K562 (cell line): ENCODE data around the gene SLC4A5. TPM values are rescaled to one million over a fixed set of nuclear protein-coding genes. Genes with fewer than 3 reads are reported as not detected.
A peak's percentile ranks its signal among the peaks of the same experiment; 100 is the strongest.

Experiments
- ASH1L ChIP-seq: fragments of 450-650 bp; IDR thresholded peaks from 2 replicates; pipeline ENCODE4 v1.6.1; 2018; ENCODE audit warnings: borderline replicate concordance, mild to moderate bottlenecking, low read depth; ENCODE audit not compliant: partially characterized antibody
- ATF1 ChIP-seq, 2 experiments: fragments of 450-650 bp in 1 of 2; IDR thresholded peaks; 2 replicates each; pipeline ENCODE4 v1.6.1; 2016; ENCODE audit warnings: missing compliant biosample characterization in 1 of 2, missing genetic modification characterization in 1 of 2
- CREBBP ChIP-seq: IDR thresholded peaks from one replicate; pipeline ENCODE4 v1.6.1; 2012; ENCODE audit warnings: low read depth, mild to moderate bottlenecking, control low read depth, inconsistent platforms, low read length
- E2F3 ChIP-seq: fragments of 250-450 bp; sonication (Bioruptor Pico); IDR thresholded peaks from 2 replicates; pipeline ENCODE4 v1.4.0; 2020; ENCODE audit warnings: mild to moderate bottlenecking
- EP400 ChIP-seq: fragments of 450-650 bp; IDR thresholded peaks from 2 replicates; pipeline ENCODE4 v1.6.1; 2017; ENCODE audit warnings: antibody characterized with exemption, mild to moderate bottlenecking, moderate library complexity
- GATAD2A ChIP-seq: fragments of 450-650 bp; IDR thresholded peaks from 2 replicates; pipeline ENCODE4 v1.6.1; 2017
- GTF2E2 ChIP-seq: fragments of 200-800 bp; sonication (Bioruptor generic); IDR thresholded peaks from 2 replicates; pipeline ENCODE4 v1.6.1; 2016; ENCODE audit warnings: missing genetic modification characterization, missing compliant biosample characterization
- MAFK ChIP-seq: IDR thresholded peaks from 2 replicates; pipeline ENCODE4 v1.6.1; 2011; ENCODE audit warnings: low read length, improper control_type of control experiment
- MCM7 ChIP-seq, 2 experiments: fragments of 450-650 bp; IDR thresholded peaks; 2 replicates each; pipeline ENCODE4 v1.6.1; 2016 to 2018
- NFE2L1 ChIP-seq: fragments of 450-650 bp; IDR thresholded peaks from 2 replicates; pipeline ENCODE4 v1.6.1; 2016; ENCODE audit warnings: missing genetic modification characterization, low read depth, mild to moderate bottlenecking, missing compliant biosample characterization, moderate library complexity, borderline replicate concordance
- NFIX ChIP-seq: fragments of 250-450 bp; sonication (Bioruptor Pico); IDR thresholded peaks from 2 replicates; pipeline ENCODE4 v1.4.0; 2020; ENCODE audit warnings: low read depth, mild to moderate bottlenecking, moderate library complexity
- PHB ChIP-seq: fragments of 250-450 bp; sonication (Bioruptor Pico); IDR thresholded peaks from 2 replicates; pipeline ENCODE4 v1.5.0; 2021
- RAD51 ChIP-seq: fragments of 450-650 bp; IDR thresholded peaks from 2 replicates; pipeline ENCODE4 v1.7.1; 2016; ENCODE audit warnings: low read depth, mild to moderate bottlenecking, borderline replicate concordance
- XRCC4 ChIP-seq: IDR thresholded peaks from one replicate; pipeline ENCODE4 v1.6.1; 2011; ENCODE audit not compliant: insufficient read depth, insufficient read length; ENCODE audit errors: extremely low read depth
- ZNF121 ChIP-seq: sonication (generic); formaldehyde crosslinking; conservative IDR thresholded peaks from 2 replicates; pipeline ENCODE4 v1.8.0; 2022; ENCODE audit warnings: missing genetic modification reagents
- ZNF140 ChIP-seq: fragments of 250-450 bp; sonication (Bioruptor Pico); IDR thresholded peaks from 2 replicates; pipeline ENCODE4 v1.8.0; 2021; ENCODE audit warnings: moderate library complexity, mild to moderate bottlenecking, inconsistent platforms
- ZNF212 ChIP-seq: fragments of 450-650 bp; formaldehyde crosslinking; IDR thresholded peaks from 2 replicates; pipeline ENCODE4 v1.4.0; 2020; ENCODE audit warnings: mild to moderate bottlenecking
- ZNF217 ChIP-seq: sonication (generic); formaldehyde crosslinking; IDR thresholded peaks from 2 replicates; pipeline ENCODE4 v1.8.0; 2022; ENCODE audit warnings: mild to moderate bottlenecking, missing genetic modification reagents
- ZNF232 ChIP-seq: sonication (generic); formaldehyde crosslinking; IDR thresholded peaks from 2 replicates; pipeline ENCODE4 v1.8.0; 2022; ENCODE audit warnings: mild to moderate bottlenecking, missing genetic modification reagents
- ZNF324 ChIP-seq: fragments of 250-450 bp; sonication (Bioruptor Pico); IDR thresholded peaks from 2 replicates; pipeline ENCODE4 v1.4.0; 2020; ENCODE audit warnings: mild to moderate bottlenecking
- ZNF740 ChIP-seq, 3 experiments: fragments of 200-800 bp in 1 of 3; sonication (Bioruptor generic) in 1 of 3; sonication (generic) in 1 of 3; formaldehyde crosslinking in 1 of 3; IDR thresholded peaks; 2 replicates each; pipeline versions ENCODE4 v1.6.1 to v1.8.0; 2016 to 2022; ENCODE audit warnings: mild to moderate bottlenecking in 2 of 3, missing compliant biosample characterization in 2 of 3, missing genetic modification characterization in 2 of 3, missing genetic modification reagents in 1 of 3
- polyA plus RNA-seq, 8 experiments: library from polyadenylated mRNA; depleted of rRNA in 4 of 8; stranded (reverse) in 5 of 8; unstranded in 3 of 8; fragments of >200 nt; fragmentation: Nextera tagmentation in 2 of 8; fragmentation: Illumina TruSeq in 1 of 8; extraction: Ambion mirVana in 2 of 8; extraction: Trizol in 1 of 8; gene quantifications; 2 replicates each; pipeline versions ENCODE4 v1.2.1 to v1.2.3, GENCODE V29; 2011 to 2014; ENCODE audit warnings: inconsistent platforms in 1 of 8, missing spikeins in 1 of 8
- total RNA-seq, 7 experiments: library from RNA; depleted of rRNA in 6 of 7; stranded (reverse); fragments of >200 nt in 6 of 7; fragmentation: Illumina TruSeq in 2 of 7; extraction: Trizol in 2 of 7; gene quantifications; 2 replicates each; pipeline versions ENCODE4 v1.2.1 to v1.2.3, GENCODE V29; 2011 to 2021; ENCODE audit warnings: low replicate concordance in 1 of 7
- TF ChIP-seq, protein P1 (sequence below): fragments of 250-450 bp; sonication (Bioruptor Pico); IDR thresholded peaks from 2 replicates; pipeline ENCODE4 v1.4.0; 2020; ENCODE audit warnings: mild to moderate bottlenecking
- TF ChIP-seq, protein P2 (sequence below): fragments of 450-650 bp; IDR thresholded peaks from 2 replicates; pipeline ENCODE4 v1.6.1; 2016; ENCODE audit warnings: missing biosample characterization, missing genetic modification characterization
- TF ChIP-seq, protein P3 (sequence below): fragments of 250-450 bp; sonication (Bioruptor Pico); IDR thresholded peaks from 2 replicates; pipeline ENCODE4 v1.8.0; 2022; ENCODE audit warnings: inconsistent platforms

Gene SLC4A5
- total and polyA plus RNA-seq, 9 of the 15 experiments (the other 6 are each of a cell fraction or from before 2014, with no cell fraction given), result 0.03 to 0.77 (median 0.14) TPM; not detected in 1

DNA sequence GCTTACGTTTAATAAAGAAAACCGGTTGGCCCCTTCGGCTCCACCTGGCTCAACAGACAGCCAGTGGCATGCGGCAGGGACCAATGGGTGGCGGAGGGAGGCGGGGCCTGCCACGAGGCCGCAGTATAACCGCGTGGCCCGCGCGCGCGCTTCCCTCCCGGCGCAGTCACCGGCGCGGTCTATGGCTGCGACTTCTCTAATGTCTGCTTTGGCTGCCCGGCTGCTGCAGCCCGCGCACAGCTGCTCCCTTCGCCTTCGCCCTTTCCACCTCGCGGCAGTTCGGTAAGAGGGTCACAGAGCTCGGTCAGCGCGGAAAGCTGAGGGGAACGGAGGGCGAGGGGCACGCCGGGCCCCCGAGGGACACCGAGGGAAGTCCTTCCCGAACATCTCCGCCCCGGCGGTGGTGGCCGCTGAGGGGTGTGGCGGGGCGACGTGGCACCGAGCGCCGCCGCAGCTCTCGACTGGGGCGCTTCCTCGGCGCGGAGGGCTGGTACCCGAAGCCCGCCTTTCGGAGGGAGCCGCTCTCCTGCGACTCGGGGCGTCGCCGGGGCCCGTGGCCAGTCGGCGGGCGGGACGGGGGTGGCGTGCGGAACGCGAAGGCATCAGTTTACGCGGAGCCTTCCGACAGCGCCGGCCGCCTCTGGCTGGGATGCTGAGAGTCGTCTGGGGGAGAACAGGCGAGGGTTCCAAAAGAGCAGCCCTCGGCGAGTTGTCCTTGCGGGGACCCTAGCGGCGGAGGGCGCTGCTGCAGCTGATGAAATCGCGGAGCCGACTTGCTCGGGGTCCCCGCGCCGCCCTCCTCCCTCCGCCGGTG lies 144.5 kb downstream of the SLC4A5 start, which contains the start of gene MTHFD2 (continued):
- TF ChIP-seq, protein P1, sequence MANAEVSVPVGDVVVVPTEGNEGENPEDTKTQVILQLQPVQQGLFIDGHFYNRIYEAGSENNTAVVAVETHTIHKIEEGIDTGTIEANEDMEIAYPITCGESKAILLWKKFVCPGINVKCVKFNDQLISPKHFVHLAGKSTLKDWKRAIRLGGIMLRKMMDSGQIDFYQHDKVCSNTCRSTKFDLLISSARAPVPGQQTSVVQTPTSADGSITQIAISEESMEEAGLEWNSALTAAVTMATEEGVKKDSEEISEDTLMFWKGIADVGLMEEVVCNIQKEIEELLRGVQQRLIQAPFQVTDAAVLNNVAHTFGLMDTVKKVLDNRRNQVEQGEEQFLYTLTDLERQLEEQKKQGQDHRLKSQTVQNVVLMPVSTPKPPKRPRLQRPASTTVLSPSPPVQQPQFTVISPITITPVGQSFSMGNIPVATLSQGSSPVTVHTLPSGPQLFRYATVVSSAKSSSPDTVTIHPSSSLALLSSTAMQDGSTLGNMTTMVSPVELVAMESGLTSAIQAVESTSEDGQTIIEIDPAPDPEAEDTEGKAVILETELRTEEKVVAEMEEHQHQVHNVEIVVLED (CRISPR knock-in tag), result no peak; the same call in 1 of the 2 replicates
- TF ChIP-seq ZNF121 (no peak), E2F3 (CRISPR knock-in tag) (peak; percentile 87), ZNF232 (CRISPR knock-in tag) (peak; percentile 12; the same call in 1 of the 2 replicates), ZNF324 (CRISPR knock-in tag) (no peak), RAD51 (peak; percentile 66; the same call in 1 of the 2 replicates), GATAD2A (no peak), ATF1 (CRISPR knock-in tag; IDR thresholded peaks at IDR 0.05) (no peak), ATF1 (tag; IDR thresholded peaks at IDR 0.05) (peak; percentile 91), NFE2L1 (tag) (no peak), ZNF212 (CRISPR knock-in tag) (no peak), XRCC4 (no peak), MCM7 (IDR thresholded peaks at IDR 0.05) (no peak), ZNF140 (CRISPR knock-in tag) (no peak), ZNF217 (CRISPR knock-in tag) (no peak), EP400 (peak; percentile 100), ZNF740 (CRISPR knock-in tag; IDR thresholded peaks at IDR 0.05) (peak; percentile 66), ZNF740 (tag; IDR thresholded peaks at IDR 0.05) (no peak), NFIX (CRISPR knock-in tag) (no peak), ASH1L (peak; percentile 70), GTF2E2 (tag) (peak; percentile 97; the same call in 1 of the 2 replicates), PHB (CRISPR knock-in tag) (no peak), MAFK (no peak), CREBBP (no peak)
- TF ChIP-seq, protein P2, sequence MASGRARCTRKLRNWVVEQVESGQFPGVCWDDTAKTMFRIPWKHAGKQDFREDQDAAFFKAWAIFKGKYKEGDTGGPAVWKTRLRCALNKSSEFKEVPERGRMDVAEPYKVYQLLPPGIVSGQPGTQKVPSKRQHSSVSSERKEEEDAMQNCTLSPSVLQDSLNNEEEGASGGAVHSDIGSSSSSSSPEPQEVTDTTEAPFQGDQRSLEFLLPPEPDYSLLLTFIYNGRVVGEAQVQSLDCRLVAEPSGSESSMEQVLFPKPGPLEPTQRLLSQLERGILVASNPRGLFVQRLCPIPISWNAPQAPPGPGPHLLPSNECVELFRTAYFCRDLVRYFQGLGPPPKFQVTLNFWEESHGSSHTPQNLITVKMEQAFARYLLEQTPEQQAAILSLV, result peak; percentile 74; the same call in 1 of the 2 replicates
- TF ChIP-seq, protein P3, sequence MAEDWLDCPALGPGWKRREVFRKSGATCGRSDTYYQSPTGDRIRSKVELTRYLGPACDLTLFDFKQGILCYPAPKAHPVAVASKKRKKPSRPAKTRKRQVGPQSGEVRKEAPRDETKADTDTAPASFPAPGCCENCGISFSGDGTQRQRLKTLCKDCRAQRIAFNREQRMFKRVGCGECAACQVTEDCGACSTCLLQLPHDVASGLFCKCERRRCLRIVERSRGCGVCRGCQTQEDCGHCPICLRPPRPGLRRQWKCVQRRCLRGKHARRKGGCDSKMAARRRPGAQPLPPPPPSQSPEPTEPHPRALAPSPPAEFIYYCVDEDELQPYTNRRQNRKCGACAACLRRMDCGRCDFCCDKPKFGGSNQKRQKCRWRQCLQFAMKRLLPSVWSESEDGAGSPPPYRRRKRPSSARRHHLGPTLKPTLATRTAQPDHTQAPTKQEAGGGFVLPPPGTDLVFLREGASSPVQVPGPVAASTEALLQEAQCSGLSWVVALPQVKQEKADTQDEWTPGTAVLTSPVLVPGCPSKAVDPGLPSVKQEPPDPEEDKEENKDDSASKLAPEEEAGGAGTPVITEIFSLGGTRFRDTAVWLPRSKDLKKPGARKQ (CRISPR knock-in tag), result no peak
